IMR-90 (cell line): ENCODE measurements around the gene SLC1A7.

Source experiments
- CEBPB ChIP-seq: IDR thresholded peaks from 2 replicates; pipeline ENCODE4 v1.6.1; 2012; ENCODE audit warnings: low read depth, low read length, improper control_type of control experiment
- FOS ChIP-seq: fragments of 150-350 bp; IDR thresholded peaks from 2 replicates; pipeline ENCODE4 v1.6.1; 2016; ENCODE audit warnings: low read depth, low read length
- POLR2A ChIP-seq: IDR thresholded peaks from 2 replicates; pipeline ENCODE4 v1.6.1; 2012; ENCODE audit warnings: mild to moderate bottlenecking, low read depth, low read length
- RAD21 ChIP-seq: IDR thresholded peaks from 2 replicates; pipeline ENCODE4 v1.6.1; 2012; ENCODE audit warnings: low read length, improper control_type of control experiment
- RCOR1 ChIP-seq: IDR thresholded peaks from 2 replicates; pipeline ENCODE4 v1.6.1; 2012; ENCODE audit warnings: mild to moderate bottlenecking, low read length, improper control_type of control experiment; ENCODE audit not compliant: insufficient replicate concordance
- RFX5 ChIP-seq: IDR thresholded peaks from 2 replicates; pipeline ENCODE4 v1.8.0; 2012; ENCODE audit warnings: low read depth, mild to moderate bottlenecking, low read length, moderate library complexity
- SMC3 ChIP-seq: fragments of 150-350 bp; IDR thresholded peaks from 2 replicates; pipeline ENCODE4 v1.6.1; 2016; ENCODE audit warnings: low read depth, mild to moderate bottlenecking, antibody characterized with exemption, low read length, moderate library complexity
- USF2 ChIP-seq: fragments of 150-350 bp; IDR thresholded peaks from 2 replicates; pipeline ENCODE4 v1.6.1; 2017; ENCODE audit warnings: mild to moderate bottlenecking, antibody characterized with exemption, low read length, low read depth
- TF ChIP-seq, protein P1 (sequence below): conservative IDR thresholded peaks from 2 replicates; pipeline ENCODE4 v1.5.1; 2012; ENCODE audit warnings: mild to moderate bottlenecking, low read depth, low read length, improper control_type of control experiment
- TF ChIP-seq, protein P2 (sequence below): fragments of 150-350 bp; IDR thresholded peaks from 2 replicates; pipeline ENCODE4 v1.6.1; 2016; ENCODE audit warnings: low read depth, mild to moderate bottlenecking, low read length, moderate library complexity, borderline replicate concordance

- TF ChIP-seq, protein P1, sequence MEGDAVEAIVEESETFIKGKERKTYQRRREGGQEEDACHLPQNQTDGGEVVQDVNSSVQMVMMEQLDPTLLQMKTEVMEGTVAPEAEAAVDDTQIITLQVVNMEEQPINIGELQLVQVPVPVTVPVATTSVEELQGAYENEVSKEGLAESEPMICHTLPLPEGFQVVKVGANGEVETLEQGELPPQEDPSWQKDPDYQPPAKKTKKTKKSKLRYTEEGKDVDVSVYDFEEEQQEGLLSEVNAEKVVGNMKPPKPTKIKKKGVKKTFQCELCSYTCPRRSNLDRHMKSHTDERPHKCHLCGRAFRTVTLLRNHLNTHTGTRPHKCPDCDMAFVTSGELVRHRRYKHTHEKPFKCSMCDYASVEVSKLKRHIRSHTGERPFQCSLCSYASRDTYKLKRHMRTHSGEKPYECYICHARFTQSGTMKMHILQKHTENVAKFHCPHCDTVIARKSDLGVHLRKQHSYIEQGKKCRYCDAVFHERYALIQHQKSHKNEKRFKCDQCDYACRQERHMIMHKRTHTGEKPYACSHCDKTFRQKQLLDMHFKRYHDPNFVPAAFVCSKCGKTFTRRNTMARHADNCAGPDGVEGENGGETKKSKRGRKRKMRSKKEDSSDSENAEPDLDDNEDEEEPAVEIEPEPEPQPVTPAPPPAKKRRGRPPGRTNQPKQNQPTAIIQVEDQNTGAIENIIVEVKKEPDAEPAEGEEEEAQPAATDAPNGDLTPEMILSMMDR: no peak
- no peak for TF ChIP-seq CEBPB
- TF ChIP-seq RAD21: no peak
- TF ChIP-seq RCOR1: no peak
- no peak for TF ChIP-seq USF2
- TF ChIP-seq SMC3: no peak
- TF ChIP-seq, protein P2, sequence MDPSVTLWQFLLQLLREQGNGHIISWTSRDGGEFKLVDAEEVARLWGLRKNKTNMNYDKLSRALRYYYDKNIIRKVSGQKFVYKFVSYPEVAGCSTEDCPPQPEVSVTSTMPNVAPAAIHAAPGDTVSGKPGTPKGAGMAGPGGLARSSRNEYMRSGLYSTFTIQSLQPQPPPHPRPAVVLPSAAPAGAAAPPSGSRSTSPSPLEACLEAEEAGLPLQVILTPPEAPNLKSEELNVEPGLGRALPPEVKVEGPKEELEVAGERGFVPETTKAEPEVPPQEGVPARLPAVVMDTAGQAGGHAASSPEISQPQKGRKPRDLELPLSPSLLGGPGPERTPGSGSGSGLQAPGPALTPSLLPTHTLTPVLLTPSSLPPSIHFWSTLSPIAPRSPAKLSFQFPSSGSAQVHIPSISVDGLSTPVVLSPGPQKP: no peak
- TF ChIP-seq RFX5: no peak
- no peak for TF ChIP-seq FOS
- no peak for TF ChIP-seq POLR2A
Observed at GRCh38 chr1:53142226-53142853, at the start of gene SLC1A7.
